Heart left ventricle (tissue), 16 donors: ENCODE measurements around the gene EGR4. TPM values are rescaled to one million over a fixed set of nuclear protein-coding genes. Genes with fewer than 3 reads are reported as not detected.

ENCODE experiments used
- ATAC-seq, 4 donors: fragments of 200-7000 bp; cut with Tn5 transposase; one replicate each; pipeline ENCODE4 v1.9.1; 2020 to 2022; ENCODE audit warnings: moderate library complexity in 4 of 4, mild to moderate bottlenecking in 3 of 4, moderate number of reproducible peaks in 1 of 4
- DNase-seq, 5 donors: peaks; one replicate each; pipeline ENCODE4 v3.0.0-alpha.2; 2020
- H3K27ac ChIP-seq, 12 donors: fragments of 200-600 bp; sonication (generic) in 4 of 12; one replicate each; pipeline versions ENCODE4 v1.5.0 to v1.8.0; 2016 to 2022; ENCODE audit warnings: mild to moderate bottlenecking in 2 of 12
- H3K27me3 ChIP-seq, 9 donors: fragments of 200-600 bp; sonication (generic) in 2 of 9; one replicate each; pipeline versions ENCODE4 v1.5.1 to v1.8.0; 2016 to 2022; ENCODE audit warnings: mild to moderate bottlenecking in 3 of 9
- H3K36me3 ChIP-seq, 9 donors: fragments of 200-600 bp; sonication (generic) in 2 of 9; one replicate each; pipeline versions ENCODE4 v1.5.0 to v1.8.0; 2018 to 2022; ENCODE audit warnings: mild to moderate bottlenecking in 2 of 9
- H3K4me1 ChIP-seq, 12 donors: fragments of 200-600 bp; sonication (generic) in 4 of 12; one replicate each; pipeline versions ENCODE4 v1.5.0 to v1.8.0; 2016 to 2022; ENCODE audit warnings: mild to moderate bottlenecking in 3 of 12
- H3K4me3 ChIP-seq, 12 donors: fragments of 200-600 bp; sonication (generic) in 4 of 12; one replicate each; pipeline versions ENCODE4 v1.5.0 to v1.8.0; 2017 to 2022; ENCODE audit warnings: mild to moderate bottlenecking in 9 of 12, moderate library complexity in 4 of 12
- H3K9me3 ChIP-seq, 12 donors: fragments of 200-600 bp; sonication (generic) in 4 of 12; one replicate each; pipeline versions ENCODE4 v1.5.0 to v1.8.0; 2016 to 2022; ENCODE audit warnings: mild to moderate bottlenecking in 1 of 12
- CTCF ChIP-seq, 12 donors: fragments of 200-600 bp; sonication (generic) in 4 of 12; IDR thresholded peaks; one replicate each; pipeline versions ENCODE4 v1.5.0 to v1.8.0; 2018 to 2022; ENCODE audit warnings: antibody characterized with exemption in 12 of 12, mild to moderate bottlenecking in 5 of 12
- POLR2A ChIP-seq, 2 donors: fragments of 450-650 bp; IDR thresholded peaks; one replicate each; pipeline ENCODE4 v1.6.1; 2017; ENCODE audit warnings: antibody characterized with exemption in 2 of 2, mild to moderate bottlenecking in 2 of 2, moderate library complexity in 2 of 2
- WGBS, 4 donors: extraction: QIAGEN DNeasy Blood & Tissue Kit in 2 of 4; methylation state at CpG; one replicate each; pipeline versions ENCODE4 v1.1.5 to v1.1.7; 2013 to 2018; 5-methylcytosine and 5-hydroxymethylcytosine counted together
- intact Hi-C, 10 donors: fragments of 100-400 bp; cut with DNase I; formaldehyde crosslinking; loops; one replicate each; pipeline versions ENCODE4 v1.11.1 to v1.14.2; 2022
- polyA plus RNA-seq, 2 donors: library from polyadenylated mRNA; stranded (reverse); fragments of 200-250 nt; gene quantifications; one replicate each; pipeline ENCODE4 v1.2.3, GENCODE V29; 2013
- total RNA-seq, 9 donors: library from RNA; depleted of rRNA in 2 of 9; stranded (reverse); fragments of >200 nt in 2 of 9; fragmentation: NEBNext Ultra II Directional in 3 of 9; extraction: Animal tissue kit (Norgen Biotek cat#: 25700) in 3 of 9; gene quantifications; one replicate each; pipeline versions ENCODE4 v1.1.0 to v1.2.4, GENCODE V29; 2016 to 2023
- donor health status: ischemic (EF 13 %, LVEDD 7.1; RV severe dilation, severe dysfunction).
- donor health status: healthy with polysubstance abuse.
- donor health status: DM: no; HTN: yes; CAD: no.
- donor health status: DM: no; HTN: no; CAD: no.
- donor health status: ischemic (EF 25% LVEDD 6.9; RV normal size, moderate dysfunction).
- donor health status: ischemic (EF 25% LVEDD 5.7; RV mildly dilated, moderate dysfunction).
- donor health status: healthy.
- donor health status: DM: yes; HTN: yes; CAD: no.
- donor health status: ischemic (EF 35%, LVEDD 5.7; RV mildly dilated, moderate dysfunction).
- donor health status: nonischemic (EF 11% LVEDD 7.7; RV severe dilation, severe dysfunction).
- donor health status: DM: yes; HTN: yes; CAD: no.
- donor health status: PGD.
- donor health status: ischemic (EF 29% LVEDD 5.4; RV normal size, mild dysfunction).
- donor health status: nonischemic (EF 23%, LVEDD 6.1; RV moderate dilation, normal function).

EGR4 gene
- total and polyA plus RNA-seq, 11 donors = not detected

GRCh38 chr2:73259704-73260337 lies 33.5 kb downstream of the EGR4 start:
- H3K4me1 ChIP-seq = no peaks in the 10 kb centered on the region
- H3K9me3 ChIP-seq = no peaks in the 10 kb centered on the region
- intact Hi-C loops = no loop called here
- no peak overlapping the region for H3K4me3 ChIP-seq
- no peak for TF ChIP-seq CTCF (IDR thresholded peaks at IDR 0.05)
- DNase-seq (no peak), ATAC-seq (no peak)
- WGBS, 4 donors = 69 to 93% (median 80%) methylated on average over 4 of the region's 4 CpGs
- H3K36me3 ChIP-seq = peaks cover 0 to 7% (median 2%) of the 10 kb centered on the region in 9 donors
- peaks cover 0 to 2% (median 0%) of the 10 kb centered on the region in 9 donors for H3K27me3 ChIP-seq
- H3K27ac ChIP-seq = no peak overlapping the region

- TF ChIP-seq CTCF (IDR thresholded peaks at IDR 0.05) (no peak), POLR2A (IDR thresholded peaks at IDR 0.05) (no peak)
- Histone ChIP-seq H3K27me3 (no peaks in the 10 kb centered on the region), H3K27ac (no peak overlapping the region), H3K9me3 (no peaks in the 10 kb centered on the region), H3K4me3 (no peak overlapping the region), H3K4me1 (no peaks in the 10 kb centered on the region), H3K36me3 (peaks cover 0 to 13% (median 7%) of the 10 kb centered on the region in 9 donors)
- intact Hi-C loops = no loop called here
- ATAC-seq (no peak), DNase-seq (no peak)
- 84 to 95% (median 88%) methylated on average over 6 to 8 of the region's 8 CpGs for WGBS, 4 donors
These were observed 34.1 kb downstream of the EGR4 start for GRCh38 chr2:73259276-73259675.

GRCh38 chr2:73258913-73259215 lies 34.5 kb downstream of the EGR4 start:
- Histone ChIP-seq H3K27ac (no peak overlapping the region), H3K36me3 (peaks cover 0 to 17% (median 11%) of the 10 kb centered on the region in 9 donors), H3K27me3 (no peaks in the 10 kb centered on the region), H3K9me3 (no peaks in the 10 kb centered on the region), H3K4me3 (no peak overlapping the region), H3K4me1 (no peaks in the 10 kb centered on the region)
- TF ChIP-seq POLR2A (IDR thresholded peaks at IDR 0.05) (no peak), CTCF (IDR thresholded peaks at IDR 0.05) (no peak)
- WGBS, 4 donors = 93 to 100% (median 96%) methylated on average over 2 to 9 of the region's 9 CpGs
- DNase-seq (no peak), ATAC-seq (no peak)
- intact Hi-C loops = no loop called here

- no peak for TF ChIP-seq POLR2A (IDR thresholded peaks at IDR 0.05)
- no peak for TF ChIP-seq CTCF (IDR thresholded peaks at IDR 0.05)
These were observed 35.0 kb downstream of the EGR4 start for GRCh38 chr2:73258186-73258912.

More at GRCh38 chr2:73258186-73258912, 35.0 kb downstream of the EGR4 start:
- Histone ChIP-seq H3K27ac (no peak overlapping the region), H3K9me3 (no peaks in the 10 kb centered on the region), H3K27me3 (no peaks in the 10 kb centered on the region), H3K36me3 (peaks cover 0 to 22% (median 16%) of the 10 kb centered on the region in 9 donors), H3K4me1 (no peaks in the 10 kb centered on the region), H3K4me3 (no peak overlapping the region)
- intact Hi-C loops = no loop called here
- 84 to 91% (median 86%) methylated on average over 5 to 8 of the region's 8 CpGs for WGBS, 4 donors
- ATAC-seq = no peak
- DNase-seq = no peak
